Endothelial cell of umbilical vein (primary cell): ENCODE results near the gene PSMB9. TPM values are rescaled to one million over a fixed set of nuclear protein-coding genes. Genes with fewer than 3 reads are reported as not detected.

Source experiments
- BruUV-seq: library from RNA; stranded (reverse); fragments of 400-500 nt; replicated peaks from 2 replicates; lab custom pipeline; 2021; lab: Mats Ljungman, UMichigan
- CTCF ChIA-PET: fragments of 300-600, 350-600 bp; sonication (Branson Sonifier 250); formaldehyde crosslinking; loops from one replicate; lab custom pipeline; 2021; ENCODE audit warnings: antibody characterized with exemption, inconsistent platforms; lab: Charles Lee
- POLR2A ChIA-PET: fragments of 300-600, 350-600 bp; sonication (Branson Sonifier 250); formaldehyde crosslinking; loops from one replicate; lab custom pipeline; 2021; ENCODE audit warnings: antibody characterized with exemption, inconsistent platforms; lab: Charles Lee
- DNase-seq: peaks from one replicate; pipeline ENCODE4 v3.0.0-alpha.2; 2011; ENCODE audit warnings: low read depth, low spot score
- FAIRE-seq: peaks from 2 replicates; lab custom pipeline; 2011; peaks lifted over from hg19 to GRCh38; lab: Jason Lieb, UNC
- H2AFZ ChIP-seq: 2 replicates; pipeline ENCODE4 v1.6.0; 2012; ENCODE audit warnings: low read depth, low read length, control low read depth, inconsistent platforms
- H3K27ac ChIP-seq: 2 replicates; pipeline ENCODE4 v1.5.1; 2011; ENCODE audit warnings: low read depth, mild to moderate bottlenecking, control low read depth, low read length, moderate library complexity; ENCODE audit not compliant: insufficient read depth
- H3K27me3 ChIP-seq, 2 experiments: 2 replicates each; pipeline versions ENCODE4 v1.6.0 to v1.6.1; 2011; ENCODE audit warnings: low read length in 2 of 2, mixed read lengths in 1 of 2; ENCODE audit not compliant: control insufficient read depth in 2 of 2, insufficient read depth in 2 of 2
- H3K36me3 ChIP-seq, 2 experiments: 2 replicates in 1 of 2; 3 replicates in 1 of 2; pipeline ENCODE4 v1.5.1; 2011; ENCODE audit warnings: low read length in 2 of 2, mild to moderate bottlenecking in 1 of 2, moderate library complexity in 1 of 2; ENCODE audit not compliant: control insufficient read depth in 2 of 2, insufficient read depth in 2 of 2; ENCODE audit errors: extremely low read depth in 1 of 2
- H3K4me1 ChIP-seq: 3 replicates; pipeline ENCODE4 v1.5.1; 2011; ENCODE audit warnings: mild to moderate bottlenecking, low read length; ENCODE audit not compliant: control insufficient read depth, insufficient read depth; ENCODE audit errors: extremely low read depth
- H3K4me2 ChIP-seq: 2 replicates; pipeline ENCODE4 v1.6.1; 2011; ENCODE audit warnings: low read length, control low read depth, mixed read lengths; ENCODE audit not compliant: insufficient read depth
- H3K4me3 ChIP-seq, 3 experiments: fragments of 200-600 bp in 1 of 3; sonication (generic), shearing (Covaris generic) in 1 of 3; replicated peaks in 1 of 3; 2 replicates each; pipeline ENCODE4 v1.5.1; 2011 to 2016; ENCODE audit warnings: control low read depth in 3 of 3, low read length in 3 of 3, mild to moderate bottlenecking in 2 of 3, inconsistent platforms in 1 of 3, low read depth in 1 of 3, moderate library complexity in 1 of 3; ENCODE audit not compliant: insufficient read depth in 1 of 3
- H3K79me2 ChIP-seq: 2 replicates; pipeline ENCODE4 v1.6.0; 2012; ENCODE audit warnings: low read length, inconsistent platforms; ENCODE audit not compliant: control insufficient read depth, insufficient read depth
- H3K9ac ChIP-seq: replicated peaks from 2 replicates; pipeline ENCODE3; 2011; ENCODE audit warnings: low read length, control low read depth; ENCODE audit not compliant: insufficient read depth; ENCODE audit errors: extremely low read depth
- H3K9me1 ChIP-seq: replicated peaks from 3 replicates; pipeline ENCODE4 v1.6.0; 2011; ENCODE audit warnings: mild to moderate bottlenecking, low read length; ENCODE audit not compliant: control insufficient read depth, insufficient read depth; ENCODE audit errors: extremely low read depth
- H3K9me3 ChIP-seq: replicated peaks from 2 replicates; pipeline ENCODE4 v1.5.1; 2012; ENCODE audit warnings: low read length, inconsistent platforms; ENCODE audit not compliant: control insufficient read depth, insufficient read depth
- H4K20me1 ChIP-seq: replicated peaks from 2 replicates; pipeline ENCODE3; 2011; ENCODE audit warnings: mild to moderate bottlenecking, low read length; ENCODE audit not compliant: control insufficient read depth, insufficient read depth; ENCODE audit errors: extremely low read depth
- EZH2 ChIP-seq: IDR thresholded peaks from 2 replicates; pipeline ENCODE4 v1.6.1; 2012; ENCODE audit warnings: borderline replicate concordance, low read depth, mild to moderate bottlenecking, moderate library complexity, low read length, inconsistent platforms; ENCODE audit not compliant: severe bottlenecking
- FOS ChIP-seq: IDR thresholded peaks from 2 replicates; pipeline ENCODE4 v1.6.1; 2011; ENCODE audit warnings: mild to moderate bottlenecking, low read length, moderate library complexity, borderline replicate concordance; ENCODE audit not compliant: insufficient read depth
- GATA2 ChIP-seq: IDR thresholded peaks from 2 replicates; pipeline ENCODE4 v1.7.0; 2011; ENCODE audit warnings: low read depth, mild to moderate bottlenecking, moderate library complexity, mixed read lengths, low read length; ENCODE audit not compliant: insufficient read length, insufficient read depth
- JUN ChIP-seq: IDR thresholded peaks from 2 replicates; pipeline ENCODE4 v1.6.1; 2011; ENCODE audit warnings: borderline replicate concordance, low read depth; ENCODE audit not compliant: insufficient read length, insufficient read depth
- MAX ChIP-seq: IDR thresholded peaks from 2 replicates; pipeline ENCODE4 v1.6.1; 2011; ENCODE audit not compliant: insufficient read depth, insufficient read length
- MYC ChIP-seq: IDR thresholded peaks from one replicate; pipeline ENCODE4 v1.6.1; 2011; ENCODE audit warnings: mild to moderate bottlenecking, low read depth, low read length
- POLR2A ChIP-seq: IDR thresholded peaks from 2 replicates; pipeline ENCODE4 v1.6.1; 2012; ENCODE audit warnings: low read depth, mild to moderate bottlenecking, control low read depth, low read length
- POLR2AphosphoS5 ChIP-seq: IDR thresholded peaks from 2 replicates; pipeline ENCODE4 v1.6.1; 2012; ENCODE audit warnings: low read depth, mild to moderate bottlenecking, control low read depth, low read length, moderate library complexity; ENCODE audit not compliant: insufficient read depth
- dilution Hi-C: fragments of 300-500 bp; cut with MboI; formaldehyde crosslinking; loops from one replicate; pipeline ENCODE4 v1.15.0; 2019; ENCODE audit warnings: low sequenced_read_pairs; ENCODE audit not compliant: extremely low pct_ligation_motif_present
- intact Hi-C: fragments of 100-400 bp; cut with micrococcal nuclease; formaldehyde crosslinking; loops from one replicate; pipeline ENCODE4 v1.10.0; 2022
- polyA plus RNA-seq, 4 experiments: library from polyadenylated mRNA; depleted of rRNA in 3 of 4; stranded (reverse) in 3 of 4; unstranded in 1 of 4; fragments of >200 nt; gene quantifications; 2 replicates each; pipeline versions ENCODE4 v1.2.1 to v1.2.3, GENCODE V29; 2011 to 2012; ENCODE audit warnings: missing spikeins in 1 of 4
- total RNA-seq: library from RNA; stranded (reverse); gene quantifications from 2 replicates; pipeline ENCODE4 v1.2.3, GENCODE V29; 2021
- TF ChIP-seq, protein P1 (sequence below), 2 donors: IDR thresholded peaks; 1 replicate in 1 of 2; 2 replicates in 1 of 2; pipeline ENCODE4 v1.5.1; 2011; ENCODE audit warnings: low read length in 2 of 2, mild to moderate bottlenecking in 2 of 2, moderate library complexity in 2 of 2, control low read depth in 1 of 2, inconsistent platforms in 1 of 2, low read depth in 1 of 2; ENCODE audit not compliant: insufficient read depth in 1 of 2; ENCODE audit errors: extremely low read depth in 1 of 2

Gene PSMB9
- total and polyA plus RNA-seq, 2 donors (not counting 3 experiments of a cell fraction or from before 2014, with no cell fraction given), result 6.3 TPM

DNA sequence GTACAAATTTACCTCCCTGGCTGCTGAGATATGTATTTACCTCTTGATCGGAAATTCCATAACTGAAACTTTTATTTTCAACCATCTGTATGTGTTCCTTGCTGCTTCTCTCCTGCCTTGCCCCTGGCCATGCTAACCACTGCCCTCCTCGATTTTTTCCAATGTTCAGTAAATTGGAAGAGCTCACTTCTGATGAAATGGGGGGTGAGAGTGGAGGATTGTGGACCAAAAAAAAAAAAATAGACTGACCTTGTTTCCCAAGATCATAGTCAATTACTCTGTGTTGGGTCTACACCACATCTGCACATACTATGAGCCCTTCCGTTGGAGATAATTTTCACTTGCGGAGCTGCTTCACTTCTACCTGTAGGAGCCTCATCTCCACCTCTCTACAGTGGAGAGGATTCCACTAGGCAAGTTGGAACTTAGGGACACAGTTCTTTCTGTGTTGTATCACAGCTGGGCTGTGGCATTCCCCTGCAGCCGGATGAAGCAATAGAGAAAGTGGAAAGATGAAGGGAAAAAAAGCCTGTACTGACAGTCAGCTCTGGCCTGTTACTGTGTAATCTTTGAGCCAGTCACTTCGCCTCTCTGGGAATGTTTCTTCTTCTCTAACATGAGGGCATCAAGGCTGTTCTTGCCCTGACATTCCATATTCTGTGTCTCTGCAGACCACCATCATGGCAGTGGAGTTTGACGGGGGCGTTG is 1.6 kb downstream of the PSMB9 start:
- Histone ChIP-seq H3K36me3 (no peaks in the 10 kb centered on the region), H3K9ac (no peak overlapping the region), H3K27ac (no peak overlapping the region), H3K9me3 (no peaks in the 10 kb centered on the region), H3K4me3 (no peak overlapping the region), H3K79me2 (no peaks in the 10 kb centered on the region), H4K20me1 (no peaks in the 10 kb centered on the region), H3K9me1 (no peaks in the 10 kb centered on the region), H3K27me3 (peaks cover 2 to 17% of the 10 kb centered on the region in 2 experiments), H2AFZ (no peak overlapping the region), H3K4me1 (peaks cover 13% of the 10 kb centered on the region), H3K4me2 (no peak overlapping the region)
- CTCF ChIA-PET, result interaction anchor here (1.5 to 8.1 kb wide), 5 partner anchors 11 to 78 kb away, joined by 3 to 274 read pairs (median 35); partner anchors contain the start of genes PSMB8 and TAP2
- no peak for FAIRE-seq
- BruUV-seq, result no TSS peak
- no peak for DNase-seq
- dilution Hi-C loops (no loop called here), intact Hi-C loops (no loop called here)
- TF ChIP-seq MAX, result no peak
- no peak for TF ChIP-seq POLR2AphosphoS5
- TF ChIP-seq GATA2, result no peak
- no peak for TF ChIP-seq POLR2A
- TF ChIP-seq JUN, result no peak
- TF ChIP-seq EZH2, result no peak
- no peak for TF ChIP-seq MYC
- TF ChIP-seq FOS, result no peak
- TF ChIP-seq, protein P1, sequence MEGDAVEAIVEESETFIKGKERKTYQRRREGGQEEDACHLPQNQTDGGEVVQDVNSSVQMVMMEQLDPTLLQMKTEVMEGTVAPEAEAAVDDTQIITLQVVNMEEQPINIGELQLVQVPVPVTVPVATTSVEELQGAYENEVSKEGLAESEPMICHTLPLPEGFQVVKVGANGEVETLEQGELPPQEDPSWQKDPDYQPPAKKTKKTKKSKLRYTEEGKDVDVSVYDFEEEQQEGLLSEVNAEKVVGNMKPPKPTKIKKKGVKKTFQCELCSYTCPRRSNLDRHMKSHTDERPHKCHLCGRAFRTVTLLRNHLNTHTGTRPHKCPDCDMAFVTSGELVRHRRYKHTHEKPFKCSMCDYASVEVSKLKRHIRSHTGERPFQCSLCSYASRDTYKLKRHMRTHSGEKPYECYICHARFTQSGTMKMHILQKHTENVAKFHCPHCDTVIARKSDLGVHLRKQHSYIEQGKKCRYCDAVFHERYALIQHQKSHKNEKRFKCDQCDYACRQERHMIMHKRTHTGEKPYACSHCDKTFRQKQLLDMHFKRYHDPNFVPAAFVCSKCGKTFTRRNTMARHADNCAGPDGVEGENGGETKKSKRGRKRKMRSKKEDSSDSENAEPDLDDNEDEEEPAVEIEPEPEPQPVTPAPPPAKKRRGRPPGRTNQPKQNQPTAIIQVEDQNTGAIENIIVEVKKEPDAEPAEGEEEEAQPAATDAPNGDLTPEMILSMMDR (IDR thresholded peaks at IDR 0.05; ENCODE audit: extremely low read depth in 1 of 2, insufficient read depth in 1 of 2, low read depth in 1 of 2, low read length in 2 of 2), result no peak
- POLR2A ChIA-PET, result interaction anchor here (0.7 kb wide), 1 partner anchor 116 kb away, joined by 3 read pairs; no protein-coding TSS in a partner anchor
